ENCODE data around the gene EXD3. TPM values are rescaled to one million over a fixed set of nuclear protein-coding genes. Genes with fewer than 3 reads are reported as not detected.

EXD3 gene
- total RNA-seq, 1 donor from 2014 or later, result 5.2 TPM

DNA sequence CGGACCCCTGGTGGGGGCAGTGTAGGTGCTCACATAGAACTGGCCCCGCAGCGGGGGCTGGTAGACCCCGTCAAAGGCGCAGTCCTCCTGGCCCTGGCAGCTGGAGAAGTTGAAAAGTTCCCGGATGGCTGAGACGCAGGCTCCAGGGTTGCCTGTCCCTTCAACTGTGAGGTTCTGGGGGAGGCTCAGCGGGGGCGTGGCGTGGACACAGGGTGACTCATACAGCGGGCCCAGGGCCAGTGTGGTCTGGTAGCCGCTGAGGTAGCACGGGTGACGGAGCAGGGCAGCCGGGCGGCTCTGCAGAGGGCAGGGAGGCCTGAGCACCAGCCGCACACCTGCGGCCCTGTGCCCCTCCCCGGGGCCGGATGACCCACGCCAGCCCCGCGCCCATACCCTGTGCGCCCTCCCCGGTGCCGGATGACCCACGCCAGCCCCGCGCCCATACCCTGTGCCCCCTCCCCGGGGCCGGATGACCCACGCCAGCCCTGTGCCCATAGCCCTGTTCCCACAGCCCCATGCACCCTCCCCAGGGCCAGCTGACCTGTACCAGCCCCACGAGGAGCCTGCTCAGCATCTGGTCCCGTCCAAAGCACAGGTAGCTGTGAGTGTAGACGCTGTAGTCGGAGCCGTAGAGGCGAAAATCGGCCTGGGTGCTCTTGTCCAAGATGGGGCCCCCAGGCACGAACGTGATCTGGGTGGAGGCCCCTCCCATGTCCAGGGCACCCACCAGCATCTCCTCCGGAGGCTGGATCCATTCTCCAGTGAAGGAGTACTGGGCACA lies 13.2 kb upstream of the EXD3 start:
- intact Hi-C loops (cut with micrococcal nuclease), result no loop called here
- no peak overlapping the region for H3K27ac Mint-ChIP-seq
- H3K27me3 Mint-ChIP-seq, result peaks cover 3% of the 10 kb centered on the region
- DNase-seq, result no peak
- H3K4me3 Mint-ChIP-seq, result no peak overlapping the region
- H3K9me3 Mint-ChIP-seq, result no peaks in the 10 kb centered on the region
- no peaks in the 10 kb centered on the region for H3K4me1 Mint-ChIP-seq
- no peaks in the 10 kb centered on the region for H3K36me3 Mint-ChIP-seq (ENCODE audit: low read depth)

DNA sequence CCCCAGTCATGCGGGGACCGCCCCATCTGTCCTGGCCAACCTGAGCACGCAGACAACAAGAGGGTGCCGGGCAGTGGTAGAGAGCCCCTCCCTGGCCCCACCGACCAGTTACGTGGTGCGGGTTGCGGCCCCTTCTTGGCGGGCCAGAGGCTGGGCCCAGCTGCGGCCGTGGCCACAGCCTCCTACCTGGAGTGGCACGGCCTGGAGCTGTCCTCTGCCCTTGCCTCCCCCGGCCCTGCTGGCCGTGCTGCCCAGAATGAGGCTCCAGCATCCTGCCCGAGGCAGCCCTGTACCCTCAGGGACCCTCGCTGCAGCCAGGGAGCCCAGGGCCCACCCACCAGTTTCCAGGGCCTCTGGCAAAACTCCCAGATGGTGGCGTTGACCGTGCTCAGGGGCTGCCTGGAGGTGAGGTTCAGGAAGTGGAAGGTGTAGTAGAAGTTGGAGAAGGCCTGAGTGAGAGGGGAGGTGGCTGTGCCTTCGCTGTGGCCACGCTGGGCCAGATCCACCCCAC lies 12.5 kb upstream of the EXD3 start:
- Mint-ChIP-seq H3K27me3 (peaks cover 3% of the 10 kb centered on the region), H3K4me3 (no peak overlapping the region), H3K27ac (no peak overlapping the region), H3K4me1 (no peaks in the 10 kb centered on the region), H3K36me3 (ENCODE audit: low read depth) (no peaks in the 10 kb centered on the region), H3K9me3 (no peaks in the 10 kb centered on the region)
- no peak for DNase-seq
- intact Hi-C loops (cut with micrococcal nuclease), result no loop called here

GRCh38 chr9:137434498-137435380 lies 11.8 kb upstream of the EXD3 start:
- no peak for DNase-seq
- Mint-ChIP-seq H3K36me3 (ENCODE audit: low read depth) (no peaks in the 10 kb centered on the region), H3K4me3 (no peak overlapping the region), H3K4me1 (no peaks in the 10 kb centered on the region), H3K27ac (no peak overlapping the region), H3K27me3 (peaks cover 3% of the 10 kb centered on the region), H3K9me3 (no peaks in the 10 kb centered on the region)
- intact Hi-C loops (cut with micrococcal nuclease), result no loop called here

DNA sequence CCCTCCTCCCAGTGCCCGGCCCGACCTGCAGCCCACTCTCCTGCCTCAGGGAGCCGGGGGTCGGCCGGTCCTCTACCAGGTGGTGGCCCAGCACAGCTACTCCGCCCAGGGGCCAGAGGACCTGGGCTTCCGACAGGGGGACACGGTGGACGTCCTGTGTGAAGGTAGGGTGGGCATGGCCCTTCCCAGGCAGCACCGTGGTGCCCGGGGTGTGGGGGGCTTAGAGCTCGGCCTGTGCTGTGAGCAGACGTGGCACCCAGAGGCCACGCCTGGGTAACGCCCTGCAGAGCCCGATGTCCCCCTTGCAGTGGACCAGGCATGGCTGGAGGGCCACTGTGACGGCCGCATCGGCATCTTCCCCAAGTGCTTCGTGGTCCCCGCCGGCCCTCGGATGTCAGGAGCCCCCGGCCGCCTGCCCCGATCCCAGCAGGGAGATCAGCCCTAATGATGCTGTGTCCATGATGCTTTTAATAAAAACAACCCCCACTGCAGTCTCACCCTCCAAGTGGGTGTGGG lies 11.0 kb upstream of the EXD3 start:
- intact Hi-C loops (cut with micrococcal nuclease), result no loop called here
- Mint-ChIP-seq H3K4me1 (no peaks in the 10 kb centered on the region), H3K9me3 (no peaks in the 10 kb centered on the region), H3K4me3 (no peak overlapping the region), H3K27me3 (no peaks in the 10 kb centered on the region), H3K36me3 (ENCODE audit: low read depth) (no peaks in the 10 kb centered on the region), H3K27ac (no peak overlapping the region)
- no peak for DNase-seq

DNA sequence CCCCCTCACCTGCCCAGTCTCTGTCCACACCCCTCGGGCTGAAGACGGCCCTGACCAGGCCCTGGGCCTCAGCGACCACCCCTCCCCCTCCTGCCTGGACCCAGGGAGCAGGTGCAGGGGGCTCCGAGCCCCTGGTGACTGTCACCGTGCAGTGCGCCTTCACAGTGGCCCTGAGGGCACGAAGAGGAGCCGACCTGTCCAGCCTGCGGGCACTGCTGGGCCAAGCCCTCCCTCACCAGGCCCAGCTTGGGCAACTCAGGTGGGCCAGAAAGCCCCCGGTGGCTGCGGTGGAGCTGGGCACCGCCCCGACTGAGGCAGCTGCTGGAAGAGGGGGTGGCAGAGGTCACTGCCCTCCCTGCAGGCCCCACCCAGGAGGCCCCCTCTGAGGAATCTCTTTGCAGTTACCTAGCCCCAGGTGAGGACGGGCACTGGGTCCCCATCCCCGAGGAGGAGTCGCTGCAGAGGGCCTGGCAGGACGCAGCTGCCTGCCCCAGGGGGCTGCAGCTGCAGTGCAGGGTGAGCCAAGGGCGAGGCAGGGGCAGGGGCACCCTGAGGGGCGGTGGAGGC lies 10.5 kb upstream of the EXD3 start:
- Mint-ChIP-seq H3K27ac (no peak overlapping the region), H3K9me3 (no peaks in the 10 kb centered on the region), H3K4me1 (no peaks in the 10 kb centered on the region), H3K4me3 (no peak overlapping the region), H3K36me3 (ENCODE audit: low read depth) (no peaks in the 10 kb centered on the region), H3K27me3 (no peaks in the 10 kb centered on the region)
- intact Hi-C loops (cut with micrococcal nuclease), result no loop called here
- DNase-seq, result no peak

DNA sequence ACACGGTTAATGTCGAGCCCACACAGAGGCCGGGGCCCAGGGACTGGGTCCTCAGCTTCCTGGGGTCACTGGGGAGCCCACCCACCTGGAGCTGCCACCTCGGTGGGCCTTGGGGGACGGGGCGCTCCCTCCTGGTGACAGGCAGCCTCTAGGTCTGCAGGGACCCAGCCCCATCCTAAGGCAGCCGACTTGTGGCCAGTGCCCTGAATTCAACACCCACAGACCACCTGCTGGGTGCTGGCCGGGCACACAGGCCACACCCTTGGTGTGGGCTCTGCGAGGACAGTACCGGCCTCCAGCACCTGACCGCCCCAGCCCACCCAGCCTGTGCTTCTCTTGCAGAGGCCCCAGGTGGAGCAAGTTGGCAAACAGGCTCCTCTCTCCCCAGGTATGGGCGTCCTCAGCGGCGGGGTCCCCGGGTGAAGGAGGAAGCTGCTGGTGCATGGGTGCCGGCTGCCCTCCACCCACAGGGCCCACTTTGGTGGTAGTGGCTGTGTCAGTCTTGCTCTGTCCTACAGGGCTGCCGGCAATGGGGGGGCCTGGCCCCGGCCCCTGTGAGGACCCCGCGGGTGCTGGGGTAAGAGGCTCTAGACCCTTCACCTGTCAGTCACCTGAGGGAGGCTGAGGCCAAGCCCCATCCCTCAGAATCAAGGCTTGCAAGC lies 9.9 kb upstream of the EXD3 start:
- H3K4me1 Mint-ChIP-seq, result no peaks in the 10 kb centered on the region
- no peak overlapping the region for H3K4me3 Mint-ChIP-seq
- no peaks in the 10 kb centered on the region for H3K36me3 Mint-ChIP-seq (ENCODE audit: low read depth)
- no peaks in the 10 kb centered on the region for H3K27me3 Mint-ChIP-seq
- intact Hi-C loops (cut with micrococcal nuclease), result no loop called here
- no peaks in the 10 kb centered on the region for H3K9me3 Mint-ChIP-seq
- H3K27ac Mint-ChIP-seq, result no peak overlapping the region
- DNase-seq, result no peak

GRCh38 chr9:137431416-137431931 lies 8.5 kb upstream of the EXD3 start:
- Mint-ChIP-seq H3K27me3 (no peaks in the 10 kb centered on the region), H3K9me3 (no peaks in the 10 kb centered on the region), H3K27ac (no peak overlapping the region), H3K4me1 (no peaks in the 10 kb centered on the region), H3K36me3 (ENCODE audit: low read depth) (no peaks in the 10 kb centered on the region), H3K4me3 (no peak overlapping the region)
- DNase-seq, result no peak
- intact Hi-C loops (cut with micrococcal nuclease), result no loop called here

DNA sequence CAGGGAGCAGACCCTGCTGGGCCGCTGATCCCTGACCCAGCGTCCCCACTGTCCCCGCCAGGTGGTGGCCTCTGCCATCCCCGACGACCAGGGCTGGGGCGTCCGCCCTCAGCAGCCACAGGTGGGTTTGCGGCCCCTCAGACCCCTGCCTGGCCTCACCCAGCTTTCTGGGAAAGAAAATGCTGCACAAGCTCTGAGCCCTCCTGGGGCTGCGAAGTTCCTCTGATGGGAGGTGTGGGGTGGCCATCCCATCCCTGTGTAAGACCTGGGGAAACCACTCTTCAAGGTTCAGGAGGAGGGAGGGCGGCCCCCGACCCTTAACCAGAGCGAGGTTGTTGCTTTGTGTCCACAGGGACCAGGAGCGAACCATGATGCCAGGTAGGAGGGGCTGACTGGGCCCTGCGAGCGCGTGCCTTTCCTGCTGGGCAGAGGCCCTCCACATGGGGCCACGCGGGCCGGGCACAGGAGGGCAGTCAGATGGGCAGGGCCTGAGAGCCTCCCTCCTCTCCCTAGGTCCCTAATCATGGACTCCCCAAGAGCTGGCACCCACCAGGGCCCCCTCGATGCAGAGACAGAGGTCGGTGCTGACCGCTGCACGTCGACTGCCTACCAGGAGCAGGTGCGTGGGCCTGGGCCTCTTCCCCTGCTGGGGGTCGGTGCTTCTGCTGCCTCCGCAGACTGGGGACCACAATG lies 7.9 kb upstream of the EXD3 start:
- H3K27ac Mint-ChIP-seq, result no peak overlapping the region
- DNase-seq, result no peak
- intact Hi-C loops (cut with micrococcal nuclease), result no loop called here

GRCh38 chr9:137429974-137430722 lies 7.2 kb upstream of the EXD3 start:
- H3K27ac Mint-ChIP-seq, result no peak overlapping the region
- no peaks in the 10 kb centered on the region for H3K4me1 Mint-ChIP-seq
- no peak for DNase-seq
- no peaks in the 10 kb centered on the region for H3K36me3 Mint-ChIP-seq (ENCODE audit: low read depth)
- intact Hi-C loops (cut with micrococcal nuclease), result no loop called here
- no peak overlapping the region for H3K4me3 Mint-ChIP-seq
- H3K9me3 Mint-ChIP-seq, result no peaks in the 10 kb centered on the region
- peaks cover under 1% of the 10 kb centered on the region for H3K27me3 Mint-ChIP-seq

More for the DNA sequence above, 7.9 kb upstream of the EXD3 start:
- no peaks in the 10 kb centered on the region for H3K9me3 Mint-ChIP-seq
- H3K4me1 Mint-ChIP-seq, result no peaks in the 10 kb centered on the region
- no peaks in the 10 kb centered on the region for H3K36me3 Mint-ChIP-seq (ENCODE audit: low read depth)
- H3K27me3 Mint-ChIP-seq, result no peaks in the 10 kb centered on the region
- no peak overlapping the region for H3K4me3 Mint-ChIP-seq

DNA sequence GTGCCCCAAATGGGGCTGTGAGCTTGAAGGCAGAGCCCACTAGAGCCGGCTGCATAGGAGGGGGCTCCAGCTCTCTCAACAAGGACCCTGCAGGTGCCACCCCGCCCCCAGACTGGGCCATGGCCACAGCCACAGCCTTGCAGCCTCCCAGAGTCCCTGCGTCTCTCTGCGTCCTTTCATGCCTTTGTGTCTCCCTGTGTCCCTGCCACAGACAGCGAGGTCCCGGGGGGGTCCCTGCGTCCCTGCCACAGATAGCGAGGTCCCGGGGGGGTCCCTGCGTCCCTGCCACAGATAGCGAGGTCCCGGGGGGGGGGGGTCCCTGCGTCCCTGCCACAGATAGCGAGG lies 6.6 kb upstream of the EXD3 start:
- Mint-ChIP-seq H3K9me3 (no peaks in the 10 kb centered on the region), H3K4me3 (no peak overlapping the region), H3K27ac (no peak overlapping the region), H3K36me3 (ENCODE audit: low read depth) (no peaks in the 10 kb centered on the region), H3K27me3 (peaks cover 5% of the 10 kb centered on the region), H3K4me1 (no peaks in the 10 kb centered on the region)
- no peak for DNase-seq
- intact Hi-C loops (cut with micrococcal nuclease), result no loop called here

- Mint-ChIP-seq H3K36me3 (ENCODE audit: low read depth) (no peaks in the 10 kb centered on the region), H3K9me3 (no peaks in the 10 kb centered on the region), H3K4me1 (no peaks in the 10 kb centered on the region), H3K27me3 (peaks cover 9% of the 10 kb centered on the region), H3K27ac (no peak overlapping the region), H3K4me3 (no peak overlapping the region)
- no peak for DNase-seq
- intact Hi-C loops (cut with micrococcal nuclease), result no loop called here
Measured at GRCh38 chr9:137428841-137429545, 6.0 kb upstream of the EXD3 start.

DNA sequence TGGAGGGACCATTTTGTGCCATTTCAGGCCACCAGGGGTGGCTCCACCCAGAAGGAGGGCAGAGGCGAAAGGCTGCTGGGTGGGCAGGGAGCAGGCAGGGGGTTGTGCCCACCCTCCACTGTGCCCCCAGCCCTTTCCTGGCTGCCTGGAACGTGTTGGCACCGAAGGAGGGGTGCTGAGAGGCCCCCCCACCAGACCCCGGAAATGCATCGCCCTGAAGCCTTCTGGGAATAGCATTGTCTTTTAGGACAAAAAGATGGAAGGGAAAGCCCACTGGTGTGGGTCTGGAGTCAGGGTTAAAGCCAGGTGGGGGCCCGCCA lies 5.3 kb upstream of the EXD3 start:
- peaks cover 9% of the 10 kb centered on the region for H3K27me3 Mint-ChIP-seq
- DNase-seq, result no peak
- H3K4me3 Mint-ChIP-seq, result no peak overlapping the region
- no peak overlapping the region for H3K27ac Mint-ChIP-seq
- intact Hi-C loops (cut with micrococcal nuclease), result no loop called here
- no peaks in the 10 kb centered on the region for H3K36me3 Mint-ChIP-seq (ENCODE audit: low read depth)
- H3K4me1 Mint-ChIP-seq, result no peaks in the 10 kb centered on the region
- H3K9me3 Mint-ChIP-seq, result no peaks in the 10 kb centered on the region
